SK-N-SH (cell line): ENCODE measurements around the gene FBXW8. TPM values are rescaled to one million over a fixed set of nuclear protein-coding genes. Genes with fewer than 3 reads are reported as not detected.
A peak's percentile ranks its signal among the peaks of the same experiment; 100 is the strongest.

ENCODE experiments used
- CTCF ChIA-PET: fragments of 300-600, 350-600 bp; formaldehyde crosslinking; extraction: SDS; loops from one replicate; lab custom pipeline; 2021; lab: Yijun Ruan, JAX
- POLR2A ChIA-PET: fragments of 350-600 bp; sonication (Branson Sonifier 250); formaldehyde crosslinking; extraction: SDS; loops from one replicate; lab custom pipeline; 2020; ENCODE audit warnings: antibody characterized with exemption, inconsistent platforms; lab: Yijun Ruan, JAX
- DNase-seq: peaks from one replicate; pipeline ENCODE4 v3.0.0; 2012
- H2AFZ ChIP-seq: fragments of 200-600 bp; sonication (generic); 2 replicates; pipeline ENCODE4 v1.8.1; 2016; ENCODE audit warnings: antibody characterized with exemption, mild to moderate bottlenecking, low read depth
- H3F3A ChIP-seq: fragments of 200-600 bp; sonication (generic); replicated peaks from 2 replicates; pipeline ENCODE3; 2016; ENCODE audit warnings: antibody characterized with exemption, mild to moderate bottlenecking; ENCODE audit not compliant: insufficient read depth
- H3K27ac ChIP-seq, 2 experiments: fragments of 200-500 bp in 1 of 2; fragments of 200-600 bp in 1 of 2; sonication (Bioruptor generic) in 1 of 2; sonication (generic), shearing (Covaris generic) in 1 of 2; 2 replicates each; pipeline versions ENCODE4 v1.5.1 to v1.6.1; 2014 to 2016; ENCODE audit warnings: low read depth in 2 of 2, inconsistent platforms in 1 of 2, low read length in 1 of 2, mild to moderate bottlenecking in 1 of 2, mixed read lengths in 1 of 2
- H3K27me3 ChIP-seq: fragments of 200-600 bp; sonication (generic), shearing (Covaris generic); 2 replicates; pipeline ENCODE4 v1.6.1; 2016; ENCODE audit warnings: mixed run types; ENCODE audit not compliant: insufficient read depth
- H3K36me3 ChIP-seq, 2 experiments: fragments of 200-500 bp in 1 of 2; fragments of 200-600 bp in 1 of 2; sonication (Bioruptor generic) in 1 of 2; sonication (generic) in 1 of 2; replicated peaks in 1 of 2; 2 replicates each; pipeline versions ENCODE3 to v1.5.1; 2014 to 2016; ENCODE audit warnings: low read length in 1 of 2, mild to moderate bottlenecking in 1 of 2; ENCODE audit not compliant: insufficient read depth in 2 of 2, control insufficient read depth in 1 of 2
- H3K4me1 ChIP-seq, 2 experiments: fragments of 200-500 bp in 1 of 2; fragments of 200-600 bp in 1 of 2; sonication (Bioruptor generic) in 1 of 2; sonication (generic), shearing (Covaris generic) in 1 of 2; 2 replicates each; pipeline versions ENCODE4 v1.5.1 to v1.6.1; 2014 to 2016; ENCODE audit warnings: low read depth in 1 of 2, low read length in 1 of 2, mixed run types in 1 of 2; ENCODE audit not compliant: insufficient read depth in 2 of 2, control insufficient read depth in 1 of 2
- H3K4me2 ChIP-seq: fragments of 200-600 bp; sonication (generic), shearing (Covaris generic); 2 replicates; pipeline ENCODE4 v1.6.1; 2017; ENCODE audit warnings: mixed run types
- H3K4me3 ChIP-seq, 2 experiments: fragments of 200-500 bp in 1 of 2; fragments of 200-600 bp in 1 of 2; sonication (Bioruptor generic) in 1 of 2; sonication (generic), shearing (Covaris generic) in 1 of 2; 2 replicates each; pipeline versions ENCODE4 v1.5.1 to v1.8.1; 2014 to 2016; ENCODE audit warnings: low read depth in 2 of 2, inconsistent platforms in 1 of 2, low read length in 1 of 2, mild to moderate bottlenecking in 1 of 2, mixed read lengths in 1 of 2, moderate library complexity in 1 of 2
- H3K79me2 ChIP-seq: fragments of 200-600 bp; sonication (generic); 2 replicates; pipeline ENCODE4 v1.8.1; 2017; ENCODE audit warnings: mild to moderate bottlenecking; ENCODE audit not compliant: insufficient read depth
- H3K9ac ChIP-seq: fragments of 200-600 bp; sonication (generic); 2 replicates; pipeline ENCODE4 v1.6.1; 2017; ENCODE audit warnings: mixed run types
- H3K9me2 ChIP-seq: fragments of 200-600 bp; sonication (generic); 2 replicates; pipeline ENCODE4 v1.6.1; 2017; ENCODE audit warnings: mixed run types
- H3K9me3 ChIP-seq: fragments of 200-600 bp; sonication (generic); 2 replicates; pipeline ENCODE4 v1.6.1; 2017; ENCODE audit warnings: mixed run types, mild to moderate bottlenecking, moderate library complexity
- H4K20me1 ChIP-seq: fragments of 200-600 bp; sonication (generic); 2 replicates; pipeline ENCODE4 v1.6.1; 2017; ENCODE audit warnings: mild to moderate bottlenecking, mixed run types; ENCODE audit not compliant: insufficient read depth
- CHD2 ChIP-seq: fragments of 150-350 bp; IDR thresholded peaks from 2 replicates; pipeline ENCODE4 v1.6.1; 2018; ENCODE audit warnings: low read length; ENCODE audit not compliant: partially characterized antibody
- ELF1 ChIP-seq: IDR thresholded peaks from 2 replicates; pipeline ENCODE4 v1.4.0; 2012
- EP300 ChIP-seq, 2 experiments: IDR thresholded peaks; 2 replicates each; pipeline versions ENCODE4 v1.4.0 to v1.6.1; 2012; ENCODE audit warnings: borderline replicate concordance in 1 of 2, low read depth in 1 of 2, low read length in 1 of 2
- FOSL2 ChIP-seq: IDR thresholded peaks from 2 replicates; pipeline ENCODE4 v1.4.0; 2012; ENCODE audit warnings: low read depth, mild to moderate bottlenecking, moderate library complexity, borderline replicate concordance
- GABPA ChIP-seq: IDR thresholded peaks from 2 replicates; pipeline ENCODE4 v1.4.0; 2012; ENCODE audit warnings: low read depth, mild to moderate bottlenecking
- GATA2 ChIP-seq: sonication (generic); formaldehyde crosslinking; IDR thresholded peaks from 2 replicates; pipeline ENCODE4 v1.5.0; 2020; ENCODE audit warnings: mild to moderate bottlenecking, missing genetic modification reagents
- JUND ChIP-seq: IDR thresholded peaks from 2 replicates; pipeline ENCODE4 v1.4.0; 2012
- NRF1 ChIP-seq: IDR thresholded peaks from 2 replicates; pipeline ENCODE4 v1.6.1; 2012; ENCODE audit warnings: low read depth, mild to moderate bottlenecking, low read length
- POLR2AphosphoS5 ChIP-seq: IDR thresholded peaks from 2 replicates; pipeline ENCODE4 v1.6.1; 2012; ENCODE audit warnings: low read depth, low read length
- RAD21 ChIP-seq: IDR thresholded peaks from 2 replicates; pipeline ENCODE4 v1.6.1; 2012; ENCODE audit warnings: mild to moderate bottlenecking, low read length
- RFX5 ChIP-seq: IDR thresholded peaks from 2 replicates; pipeline ENCODE4 v1.6.1; 2012; ENCODE audit warnings: mild to moderate bottlenecking, improper control_type of control experiment, low read length
- RXRA ChIP-seq: IDR thresholded peaks from 2 replicates; pipeline ENCODE4 v1.4.0; 2012; ENCODE audit warnings: low read depth, mild to moderate bottlenecking, borderline replicate concordance
- TAF1 ChIP-seq: IDR thresholded peaks from 2 replicates; pipeline ENCODE4 v1.6.1; 2012; ENCODE audit warnings: low read depth, mild to moderate bottlenecking, low read length, moderate library complexity, borderline replicate concordance
- TCF12 ChIP-seq: IDR thresholded peaks from 2 replicates; pipeline ENCODE4 v1.4.0; 2012
- YY1 ChIP-seq: IDR thresholded peaks from 2 replicates; pipeline ENCODE4 v1.4.0; 2012; ENCODE audit warnings: low read depth, mild to moderate bottlenecking
- WGBS: methylation state at CpG from one replicate; pipeline ENCODE4 v1.1.6; 2017; ENCODE audit warnings: low lambda C conversion rate; 5-methylcytosine and 5-hydroxymethylcytosine counted together
- polyA plus RNA-seq, 3 experiments: library from polyadenylated mRNA; depleted of rRNA; stranded (reverse); fragments of >200 nt; gene quantifications; 2 replicates each; pipeline ENCODE4 v1.2.3, GENCODE V29; 2012
- TF ChIP-seq, protein P1 (sequence below): IDR thresholded peaks from 2 replicates; pipeline ENCODE4 v1.4.0; 2012; ENCODE audit warnings: low read depth, borderline replicate concordance
- TF ChIP-seq, protein P2 (sequence below): IDR thresholded peaks from 2 replicates; pipeline ENCODE4 v1.4.0; 2012; ENCODE audit warnings: low read depth

Gene FBXW8
- polyA plus RNA-seq, 1 of the 3 experiments (the other 2 are of a cell fraction), result 15.6 TPM

DNA sequence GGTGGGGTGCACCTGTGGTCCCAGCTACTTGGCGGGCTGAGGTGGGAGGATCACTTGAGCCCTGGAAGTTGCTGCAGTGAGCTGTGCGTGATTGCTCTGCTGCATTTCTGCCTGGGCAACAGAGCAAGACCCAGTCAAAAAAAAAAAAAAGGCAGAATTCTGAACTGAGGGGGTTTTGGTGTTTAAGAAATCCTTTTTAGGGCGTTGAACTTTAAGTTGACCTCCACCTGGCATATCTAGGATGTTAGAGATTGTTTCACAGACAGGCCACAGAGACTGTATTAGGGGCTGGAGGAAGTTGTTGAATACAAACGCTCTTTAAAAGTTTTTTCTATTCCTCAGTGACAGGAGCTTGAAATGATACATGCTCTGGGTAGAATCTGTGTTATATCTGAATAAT lies 60.5 kb downstream of the FBXW8 start:
- CTCF ChIA-PET, result interaction anchor here (1.4 kb wide), 1 partner anchor 14 kb away, joined by 3 read pairs; no protein-coding TSS in a partner anchor

DNA sequence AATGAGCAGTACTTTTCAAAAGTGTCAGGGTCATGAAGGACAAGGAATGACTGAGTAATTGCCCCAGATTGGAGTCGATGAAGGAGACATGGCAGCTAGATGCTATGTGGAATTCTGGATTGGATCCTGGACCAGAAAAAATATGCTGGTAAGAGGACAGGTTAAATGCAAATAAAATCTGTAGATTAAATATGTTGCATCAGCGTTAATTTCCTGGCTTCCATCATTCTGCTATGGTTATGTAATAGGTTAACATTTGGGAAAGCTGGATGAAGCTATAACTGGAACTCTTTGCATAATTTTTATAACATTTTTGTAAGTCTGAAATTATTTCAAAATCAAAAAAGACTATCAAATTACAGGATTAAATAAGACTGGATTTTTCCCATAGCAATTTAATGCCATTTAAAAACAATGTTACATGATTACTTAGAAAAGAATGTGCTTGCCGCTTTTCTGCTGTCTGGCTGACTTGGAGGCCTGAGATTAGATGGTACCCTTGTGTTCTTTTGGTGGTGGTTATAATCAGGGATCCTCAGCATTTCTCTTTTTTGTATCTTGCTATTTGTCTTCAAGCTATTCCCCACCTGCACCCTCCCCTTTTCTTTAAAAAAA lies 65.1 kb downstream of the FBXW8 start:
- peak overlapping the region in 1 of 2 experiments; percentile 44; a peak in 2 of 4 replicates for H3K27ac ChIP-seq
- H3K9ac ChIP-seq, result no peak overlapping the region
- peaks cover 13 to 34% of the 10 kb centered on the region in 2 experiments; a peak in 3 of 4 replicates for H3K4me1 ChIP-seq
- H3K4me2 ChIP-seq, result no peak overlapping the region
- TF ChIP-seq GABPA (no peak), GATA2 (CRISPR knock-in tag) (no peak), RXRA (no peak), CHD2 (no peak), TCF12 (no peak), TAF1 (no peak), FOSL2 (no peak), EP300 (IDR thresholded peaks at IDR 0.05; ENCODE audit: borderline replicate concordance in 1 of 2, low read depth in 1 of 2, low read length in 1 of 2) (no peak), NRF1 (no peak), RFX5 (no peak), YY1 (no peak), ELF1 (no peak)
- TF ChIP-seq, protein P1, sequence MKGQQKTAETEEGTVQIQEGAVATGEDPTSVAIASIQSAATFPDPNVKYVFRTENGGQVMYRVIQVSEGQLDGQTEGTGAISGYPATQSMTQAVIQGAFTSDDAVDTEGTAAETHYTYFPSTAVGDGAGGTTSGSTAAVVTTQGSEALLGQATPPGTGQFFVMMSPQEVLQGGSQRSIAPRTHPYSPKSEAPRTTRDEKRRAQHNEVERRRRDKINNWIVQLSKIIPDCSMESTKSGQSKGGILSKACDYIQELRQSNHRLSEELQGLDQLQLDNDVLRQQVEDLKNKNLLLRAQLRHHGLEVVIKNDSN, result no peak
- TF ChIP-seq, protein P2, sequence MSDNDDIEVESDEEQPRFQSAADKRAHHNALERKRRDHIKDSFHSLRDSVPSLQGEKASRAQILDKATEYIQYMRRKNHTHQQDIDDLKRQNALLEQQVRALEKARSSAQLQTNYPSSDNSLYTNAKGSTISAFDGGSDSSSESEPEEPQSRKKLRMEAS, result no peak
- DNase-seq, result no peak
- H4K20me1 ChIP-seq, result no peaks in the 10 kb centered on the region
- H2AFZ ChIP-seq, result no peak overlapping the region
- ChIA-PET CTCF (no interaction called here), POLR2A (no interaction called here)
- 76% methylated on average over 3 of the region's 3 CpGs for WGBS
- H3K9me3 ChIP-seq, result no peaks in the 10 kb centered on the region
- peaks cover 26 to 45% of the 10 kb centered on the region in 2 experiments for H3K36me3 ChIP-seq
- H3K9me2 ChIP-seq, result no peaks in the 10 kb centered on the region
- no peaks in the 10 kb centered on the region for H3K27me3 ChIP-seq
- H3K79me2 ChIP-seq, result 0 out of 2 replicates have a peak, but pooled peaks cover 8% of the 10 kb centered on the region
- H3K4me3 ChIP-seq, result no peak overlapping the region
- peaks cover 26% of the 10 kb centered on the region for H3F3A ChIP-seq

More for the DNA sequence above, 60.5 kb downstream of the FBXW8 start:
- Histone ChIP-seq H3K27ac (peak overlapping the region in 1 of 2 experiments; percentile 97; a peak in 2 of 4 replicates), H3K9me2 (no peaks in the 10 kb centered on the region), H3K36me3 (peaks cover 34 to 39% of the 10 kb centered on the region in 2 experiments), H3K4me3 (no peak overlapping the region), H3K79me2 (peaks cover 13% of the 10 kb centered on the region), H2AFZ (no peak overlapping the region), H3K9ac (no peak overlapping the region), H3K27me3 (no peaks in the 10 kb centered on the region), H3K9me3 (no peaks in the 10 kb centered on the region), H3K4me1 (peaks cover 7 to 30% of the 10 kb centered on the region in 2 experiments; a peak in 3 of 4 replicates), H3F3A (peaks cover 18% of the 10 kb centered on the region), H4K20me1 (no peaks in the 10 kb centered on the region), H3K4me2 (no peak overlapping the region)
- POLR2A ChIA-PET, result no interaction called here
- TF ChIP-seq, protein P1, result no peak
- TF ChIP-seq EP300 (IDR thresholded peaks at IDR 0.05; ENCODE audit: borderline replicate concordance in 1 of 2, low read depth in 1 of 2, low read length in 1 of 2) (no peak), RAD21 (no peak), ELF1 (no peak), JUND (no peak), GABPA (no peak), TAF1 (no peak), NRF1 (no peak), POLR2AphosphoS5 (no peak), YY1 (no peak)
- WGBS, result 100% methylated on average over 4 of the region's 4 CpGs
- no peak for DNase-seq
